22Rv1 (cell line): ENCODE data around the gene CUTC.

Experiments used
- ZFX ChIP-seq: fragments of 450-650 bp; IDR thresholded peaks from 2 replicates; pipeline ENCODE4 v1.6.1; 2017; ENCODE audit warnings: antibody characterized with exemption, borderline replicate concordance
- TF ChIP-seq, protein P1 (sequence below): fragments of 450-650 bp; IDR thresholded peaks from 2 replicates; pipeline ENCODE4 v1.5.1; 2017; ENCODE audit warnings: mild to moderate bottlenecking

DNA sequence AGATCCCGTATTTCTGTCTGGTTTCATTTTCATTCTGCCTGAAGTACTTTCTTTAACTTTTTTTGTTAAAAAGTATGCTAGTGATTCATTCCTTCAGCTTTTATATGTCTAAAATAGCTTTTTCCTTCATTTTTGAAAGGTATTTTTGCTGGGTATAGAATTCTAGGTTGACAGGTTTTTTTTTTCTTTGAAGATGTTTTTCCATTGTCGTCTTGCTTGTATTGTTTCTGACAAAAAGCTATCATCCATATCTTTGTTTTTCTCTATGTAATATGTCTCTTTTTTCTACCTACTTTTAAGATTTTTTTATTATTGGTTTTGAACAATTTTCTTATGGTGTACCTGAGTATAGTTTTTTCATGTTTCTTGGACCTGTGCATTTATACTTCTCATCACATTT, 8.2 kb downstream of the CUTC start:
- TF ChIP-seq, protein P1, sequence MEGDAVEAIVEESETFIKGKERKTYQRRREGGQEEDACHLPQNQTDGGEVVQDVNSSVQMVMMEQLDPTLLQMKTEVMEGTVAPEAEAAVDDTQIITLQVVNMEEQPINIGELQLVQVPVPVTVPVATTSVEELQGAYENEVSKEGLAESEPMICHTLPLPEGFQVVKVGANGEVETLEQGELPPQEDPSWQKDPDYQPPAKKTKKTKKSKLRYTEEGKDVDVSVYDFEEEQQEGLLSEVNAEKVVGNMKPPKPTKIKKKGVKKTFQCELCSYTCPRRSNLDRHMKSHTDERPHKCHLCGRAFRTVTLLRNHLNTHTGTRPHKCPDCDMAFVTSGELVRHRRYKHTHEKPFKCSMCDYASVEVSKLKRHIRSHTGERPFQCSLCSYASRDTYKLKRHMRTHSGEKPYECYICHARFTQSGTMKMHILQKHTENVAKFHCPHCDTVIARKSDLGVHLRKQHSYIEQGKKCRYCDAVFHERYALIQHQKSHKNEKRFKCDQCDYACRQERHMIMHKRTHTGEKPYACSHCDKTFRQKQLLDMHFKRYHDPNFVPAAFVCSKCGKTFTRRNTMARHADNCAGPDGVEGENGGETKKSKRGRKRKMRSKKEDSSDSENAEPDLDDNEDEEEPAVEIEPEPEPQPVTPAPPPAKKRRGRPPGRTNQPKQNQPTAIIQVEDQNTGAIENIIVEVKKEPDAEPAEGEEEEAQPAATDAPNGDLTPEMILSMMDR, result no peak
- TF ChIP-seq ZFX, result no peak
